HG03135 (cell line): Measurements from ENCODE around the gene RNGTT.
"Not testable (repeated sequence)": the region's sequence is repeated elsewhere in the genome, so short reads cannot be mapped to it uniquely, and the experiment has no call there.

ENCODE experiments used
- ATAC-seq: cut with Tn5 transposase; IDR thresholded peaks from one replicate; pipeline ENCODE4 v1.9.1; 2021; ENCODE audit warnings: mild to moderate bottlenecking, moderate library complexity; ENCODE audit not compliant: unreplicated experiment

The RNGTT gene

DNA sequence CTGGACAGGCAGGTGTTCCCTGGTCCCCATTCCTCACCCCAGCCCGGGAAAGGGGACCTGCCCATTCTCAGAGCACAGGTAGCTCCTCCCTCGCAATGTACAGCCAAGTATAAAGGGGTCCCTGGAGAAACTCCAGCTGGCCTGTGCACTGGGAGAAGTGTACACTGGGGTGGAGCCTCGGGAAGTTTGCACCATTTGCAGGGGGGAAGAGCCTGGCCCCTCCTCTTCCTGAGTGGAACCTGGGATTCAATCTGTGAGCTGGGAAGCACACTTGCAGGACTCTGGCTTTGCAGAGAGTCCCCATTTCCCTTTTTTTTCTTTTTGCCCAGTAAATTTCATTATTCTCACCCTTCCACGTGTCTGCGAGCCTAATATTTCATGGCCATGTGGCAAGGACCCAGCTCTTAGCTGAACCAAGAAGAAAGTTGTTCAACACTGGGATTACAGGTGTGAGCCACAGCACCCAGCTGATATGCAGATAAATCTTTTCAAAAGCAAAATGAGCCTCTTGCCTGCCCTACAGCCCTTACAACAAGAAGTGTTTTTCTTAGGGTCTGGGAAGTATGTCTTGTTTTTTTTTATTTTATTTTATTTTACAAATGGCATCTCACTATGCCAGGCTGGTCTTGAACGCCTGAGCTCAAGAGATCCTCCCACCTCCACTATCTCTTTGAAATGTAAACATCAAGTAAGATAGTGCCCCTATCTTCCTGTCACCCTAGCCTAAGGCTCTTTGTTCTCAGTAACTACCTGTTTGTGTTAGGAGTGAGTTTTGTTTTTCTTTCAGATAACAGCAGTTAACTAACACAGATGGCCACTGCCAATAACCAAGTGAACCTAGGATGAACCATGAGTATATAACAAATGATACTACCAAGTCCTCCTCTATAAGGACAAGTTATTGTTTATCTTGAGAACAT lies 9.3 kb upstream of the RNGTT start:
- ATAC-seq: no peak

DNA sequence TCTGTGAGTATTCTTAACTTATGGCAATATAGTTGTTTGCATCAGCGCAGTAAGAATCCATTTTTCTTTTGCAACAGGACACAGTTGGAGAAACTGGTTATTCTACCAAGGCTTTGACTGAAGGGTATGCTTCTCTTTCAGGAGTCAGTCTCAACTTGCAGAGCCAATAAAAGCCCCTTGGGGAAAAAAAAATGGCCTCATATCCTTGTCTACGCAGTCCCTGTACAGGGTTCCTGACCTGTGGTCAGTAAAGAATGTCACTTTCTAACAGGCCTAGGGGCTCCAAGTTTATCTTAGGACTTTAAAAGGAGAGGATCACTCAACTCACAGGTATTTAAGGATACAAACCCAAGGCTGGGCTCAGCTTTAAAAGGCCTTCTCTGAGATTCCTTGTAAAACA lies 6.9 kb upstream of the RNGTT start:
- no peak for ATAC-seq

DNA sequence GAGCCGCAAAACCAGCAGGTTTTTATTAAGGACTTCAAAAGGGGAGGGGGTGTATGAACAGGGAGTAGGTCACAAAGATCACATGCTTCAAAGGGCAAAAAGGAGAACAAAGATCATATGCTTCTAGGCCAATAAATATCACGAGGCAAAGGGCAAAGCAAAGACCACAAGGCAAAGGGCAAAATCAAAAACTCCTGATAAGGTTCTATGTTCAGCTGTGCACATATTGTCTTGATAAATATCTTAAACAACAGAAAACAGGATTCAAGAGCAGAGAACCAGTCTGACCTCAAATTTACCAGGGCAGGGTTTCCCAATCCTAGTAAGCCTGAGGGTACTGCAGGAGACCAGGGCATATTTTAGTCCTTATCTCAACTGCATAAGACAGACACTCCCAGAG lies 5.8 kb upstream of the RNGTT start:
- ATAC-seq: not testable (repeated sequence)

DNA sequence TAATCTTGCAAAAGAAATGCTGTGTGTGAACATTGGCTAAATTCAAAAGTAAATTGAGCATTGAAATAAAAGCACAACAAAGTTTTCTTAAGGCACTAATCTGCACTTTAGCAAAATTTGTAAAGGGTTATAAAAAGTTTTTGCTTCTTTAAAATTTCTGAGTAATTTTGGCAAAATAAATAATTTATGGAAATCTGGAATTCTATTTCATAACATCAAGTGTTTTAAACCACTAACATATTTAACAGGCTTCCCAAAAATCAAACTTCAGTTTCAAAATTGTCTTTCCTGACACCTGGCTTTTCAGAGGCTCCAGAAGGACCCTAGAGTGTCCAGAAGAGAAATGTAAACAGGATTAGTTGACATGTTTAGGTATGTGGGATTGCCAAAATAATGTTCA lies 4.5 kb upstream of the RNGTT start:
- ATAC-seq: no peak

DNA sequence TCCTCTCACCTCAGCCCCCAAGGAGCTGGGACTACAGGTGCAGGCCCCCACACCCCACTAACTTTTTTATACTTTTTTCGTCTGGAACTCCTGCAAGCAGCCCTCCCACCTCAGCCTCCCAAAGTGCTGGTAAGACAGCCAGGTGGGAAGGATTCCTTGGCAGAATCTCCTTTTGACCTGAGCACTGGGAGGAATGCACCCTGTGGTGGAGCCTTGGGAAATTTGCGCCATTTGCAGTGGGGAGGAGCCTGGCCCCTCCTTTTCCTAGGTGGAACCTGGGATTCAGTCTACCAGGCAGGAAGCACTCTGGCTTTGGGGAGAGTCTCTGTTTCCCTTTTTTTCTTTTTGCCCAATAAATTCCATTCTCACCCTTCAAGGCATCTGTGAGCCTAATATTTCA lies 2.3 kb upstream of the RNGTT start:
- ATAC-seq: no peak

DNA sequence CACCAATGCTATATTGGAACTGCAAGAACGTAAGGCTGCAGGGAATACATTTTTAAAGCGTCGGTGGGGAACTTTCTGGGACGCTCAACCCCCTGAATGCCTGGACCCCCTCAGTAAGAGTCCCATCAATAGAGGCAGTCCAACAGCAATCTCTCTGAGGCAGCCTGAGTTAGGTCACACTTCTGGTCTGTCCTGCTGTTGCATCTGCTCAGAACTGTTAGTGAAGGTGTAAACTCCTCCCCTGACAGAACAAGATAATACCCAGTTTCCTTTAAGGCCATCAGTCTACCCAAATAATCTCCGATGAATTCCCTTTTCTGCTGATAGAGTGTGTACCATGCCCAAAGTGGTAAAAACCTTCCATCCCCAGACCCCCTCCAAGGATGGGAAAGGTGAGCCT lies 1.1 kb upstream of the RNGTT start:
- ATAC-seq: no peak

DNA sequence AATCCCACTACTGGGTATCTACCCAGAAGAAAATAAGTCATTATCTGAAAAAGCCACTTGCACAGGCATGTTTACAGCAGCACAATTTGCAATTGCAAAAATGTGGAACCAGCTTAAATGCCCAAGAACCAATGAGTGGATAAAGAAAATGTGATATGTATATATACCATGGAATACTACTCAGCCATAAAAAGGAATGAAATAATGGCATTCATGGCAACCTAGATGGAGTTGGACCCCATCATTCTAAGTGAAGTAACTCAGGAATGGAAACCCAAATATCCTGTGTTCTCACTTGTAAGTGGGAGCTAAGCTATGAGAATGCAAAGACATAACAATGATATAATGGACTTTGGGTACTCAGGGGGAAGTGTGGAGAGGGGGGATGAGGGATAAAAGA lies 4.6 kb downstream of the RNGTT start:
- no peak for ATAC-seq

DNA sequence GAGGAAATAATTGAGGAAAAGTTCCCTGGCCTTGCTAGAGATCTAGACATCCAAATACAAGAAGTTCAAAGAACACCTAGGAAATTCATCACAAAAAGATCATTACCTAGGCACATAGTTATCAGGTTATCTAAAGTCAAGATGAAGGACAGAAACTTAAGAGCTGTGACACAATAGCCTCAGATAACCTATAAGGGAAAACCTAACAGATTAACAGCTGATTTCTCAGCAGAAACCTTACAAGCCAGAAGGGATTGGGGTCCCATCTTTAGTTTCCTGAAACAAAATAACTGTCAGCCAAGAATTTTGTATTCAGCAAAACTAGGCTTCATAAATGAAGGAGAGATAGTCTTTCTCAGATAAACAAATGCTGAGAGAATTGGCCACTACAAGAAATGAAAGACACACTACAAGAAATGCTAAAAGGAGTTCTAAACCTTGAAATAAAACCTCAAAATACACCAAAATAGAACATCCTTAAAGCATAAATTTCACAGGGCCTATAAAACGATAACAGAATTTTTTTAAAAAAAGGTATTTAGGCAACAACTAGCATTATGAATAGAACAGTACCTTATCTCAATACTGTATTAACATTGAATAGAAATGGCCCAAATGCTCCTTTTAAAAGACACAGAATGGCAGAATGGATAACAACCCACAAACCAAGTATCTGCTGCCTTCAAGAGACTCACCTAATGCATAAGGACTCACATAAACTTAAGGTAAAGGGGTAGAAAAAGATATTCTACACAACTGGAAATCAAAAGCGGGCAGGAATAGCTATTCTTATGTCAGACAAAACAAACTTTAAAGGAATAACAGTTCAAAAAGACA lies 9.7 kb downstream of the RNGTT start:
- ATAC-seq: no peak

DNA sequence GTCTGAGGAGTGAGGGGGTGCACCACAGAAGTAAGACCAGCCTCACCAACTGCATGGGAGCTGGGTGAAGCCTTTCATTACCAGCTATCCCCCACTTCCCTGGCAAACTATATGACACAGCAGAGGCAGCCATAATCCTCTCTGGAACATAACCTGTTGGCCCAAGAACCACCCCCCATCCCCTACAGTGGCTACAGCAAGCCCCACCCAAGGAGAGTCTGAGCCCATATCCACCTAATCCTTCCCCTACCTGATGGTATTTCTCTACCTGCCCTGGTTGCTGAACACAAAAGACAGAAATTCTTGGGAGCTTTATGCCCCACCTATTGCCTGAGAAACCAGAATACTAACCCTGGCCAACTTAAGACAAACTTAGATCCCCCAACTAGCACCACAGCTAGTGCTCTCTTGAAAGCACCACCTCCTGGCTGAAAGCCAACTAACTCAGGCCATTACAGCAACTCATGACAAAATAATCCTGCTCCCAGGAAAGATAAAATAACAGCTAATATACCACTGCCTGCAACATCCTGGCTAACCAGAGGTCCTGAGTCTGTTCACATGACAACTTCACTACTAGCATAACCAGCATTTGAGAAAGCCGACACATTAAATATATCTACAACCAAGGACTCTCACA lies 11.2 kb downstream of the RNGTT start:
- no peak for ATAC-seq

DNA sequence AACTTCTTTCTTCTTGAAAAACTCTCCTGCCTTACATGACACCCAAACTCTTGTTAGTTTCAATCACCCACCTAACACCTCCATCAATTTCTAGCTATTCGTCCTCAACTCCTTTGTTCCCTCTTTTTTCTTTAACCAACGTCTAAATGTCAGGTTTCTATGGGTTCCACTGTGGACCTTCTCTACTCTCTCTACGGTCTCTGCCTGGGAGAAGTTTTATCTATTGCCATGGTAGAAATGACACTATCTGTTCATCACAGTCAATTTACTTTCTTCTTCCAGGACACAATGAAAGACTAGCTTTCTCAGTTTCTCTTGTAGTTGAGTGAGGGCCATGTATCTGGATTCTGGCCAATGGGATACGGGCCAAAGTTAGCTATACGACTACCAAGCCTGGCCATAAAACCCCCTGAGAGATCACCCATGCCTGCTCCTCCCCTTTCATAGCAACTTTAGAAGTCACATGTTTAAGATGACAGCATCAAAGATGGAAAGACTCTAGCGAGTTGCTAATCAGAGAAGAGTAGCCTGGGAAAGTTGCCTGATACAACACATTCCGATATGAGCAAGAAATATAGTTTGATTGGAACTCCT lies 17.9 kb downstream of the RNGTT start:
- no peak for ATAC-seq

DNA sequence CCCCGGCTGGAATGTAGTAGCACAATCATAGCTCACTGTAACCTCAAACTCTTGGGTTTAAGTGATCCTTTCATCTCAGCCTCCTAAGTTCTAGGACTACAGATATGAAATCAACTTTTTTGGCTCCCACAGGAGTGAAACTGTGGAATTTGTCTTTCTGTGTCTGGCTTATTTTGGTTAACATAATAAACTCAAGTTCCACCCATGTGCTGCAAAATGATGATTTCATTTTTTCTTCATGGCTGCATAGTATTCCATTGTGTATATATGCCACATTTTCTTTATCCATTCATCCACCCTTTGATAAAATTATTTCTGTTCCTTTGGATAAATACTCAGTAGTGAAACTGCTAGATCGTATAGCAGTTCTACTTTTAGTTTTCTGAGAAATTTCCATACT lies 29.9 kb downstream of the RNGTT start:
- ATAC-seq: no peak

DNA sequence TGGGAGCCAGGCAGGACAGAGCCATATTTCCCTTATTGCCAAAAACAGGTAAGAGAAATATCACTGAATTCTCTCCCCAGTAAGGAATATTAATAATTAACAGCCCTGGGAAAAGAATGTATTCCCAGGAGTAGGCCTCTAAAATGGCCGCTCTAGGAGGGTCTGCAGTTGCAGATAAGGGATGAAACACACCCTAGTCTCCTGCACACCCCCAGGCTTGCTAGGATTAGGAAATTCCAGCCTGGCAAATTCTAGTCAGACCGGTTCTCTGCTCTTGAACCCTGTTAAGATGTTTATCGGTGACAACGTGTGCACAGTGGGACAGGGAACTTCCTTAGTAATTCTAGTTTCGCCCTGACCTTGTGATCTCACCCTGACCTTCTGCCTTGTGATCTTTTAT lies 31.4 kb downstream of the RNGTT start:
- ATAC-seq: not testable (repeated sequence)

DNA sequence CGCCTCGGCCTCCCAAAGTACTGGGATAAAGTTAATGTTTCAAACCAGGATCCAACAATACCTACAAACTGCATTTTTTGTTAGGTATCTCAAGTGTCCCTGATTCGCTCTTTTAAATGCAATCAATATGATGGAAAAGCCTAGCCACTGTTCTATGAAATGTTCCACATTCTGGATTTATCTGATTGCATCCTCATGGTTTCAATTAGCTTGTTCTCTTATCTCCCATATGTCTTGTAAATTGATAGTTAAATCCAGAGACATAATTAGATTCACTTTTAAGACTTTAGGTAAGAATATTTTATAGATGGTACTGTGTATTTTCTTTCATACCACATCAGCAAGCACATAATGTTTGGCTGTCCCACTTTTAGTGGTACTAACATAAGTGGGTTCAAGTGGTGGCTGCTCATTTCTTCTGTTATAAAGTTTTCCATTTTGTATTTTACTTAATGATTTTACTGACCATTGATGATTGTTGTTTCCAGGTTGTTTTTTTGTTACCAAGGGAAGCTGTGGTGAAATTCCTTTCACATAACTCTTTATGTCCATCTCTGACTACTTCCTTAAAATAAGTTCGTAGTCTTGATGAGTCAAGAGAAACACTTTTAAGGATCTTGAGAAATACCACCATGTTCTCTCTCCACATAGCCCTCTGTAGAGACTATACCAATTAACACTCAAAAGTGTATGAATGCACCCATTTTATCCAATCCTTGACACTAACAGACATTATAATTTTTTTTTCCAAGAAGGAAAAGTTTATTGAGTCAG lies 40.5 kb downstream of the RNGTT start:
- ATAC-seq: no peak

DNA sequence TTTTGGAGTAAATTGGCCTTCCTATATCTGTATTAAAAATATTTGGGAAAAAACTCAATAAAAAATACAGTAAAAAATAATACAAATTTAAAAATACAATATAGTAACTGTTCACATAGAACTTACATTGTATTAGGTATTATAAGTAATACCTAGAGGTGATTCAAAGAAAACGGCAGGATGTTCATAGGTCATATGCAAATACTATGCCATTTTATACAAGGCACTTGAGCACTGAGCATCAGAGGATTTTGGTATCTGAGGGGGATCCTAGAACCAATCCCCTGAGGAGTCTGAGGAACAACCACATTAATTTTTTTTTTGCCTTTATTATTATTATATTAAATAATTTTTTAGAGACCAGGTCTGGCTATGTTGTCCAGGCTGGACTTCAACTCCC lies 41.7 kb downstream of the RNGTT start:
- no peak for ATAC-seq

DNA sequence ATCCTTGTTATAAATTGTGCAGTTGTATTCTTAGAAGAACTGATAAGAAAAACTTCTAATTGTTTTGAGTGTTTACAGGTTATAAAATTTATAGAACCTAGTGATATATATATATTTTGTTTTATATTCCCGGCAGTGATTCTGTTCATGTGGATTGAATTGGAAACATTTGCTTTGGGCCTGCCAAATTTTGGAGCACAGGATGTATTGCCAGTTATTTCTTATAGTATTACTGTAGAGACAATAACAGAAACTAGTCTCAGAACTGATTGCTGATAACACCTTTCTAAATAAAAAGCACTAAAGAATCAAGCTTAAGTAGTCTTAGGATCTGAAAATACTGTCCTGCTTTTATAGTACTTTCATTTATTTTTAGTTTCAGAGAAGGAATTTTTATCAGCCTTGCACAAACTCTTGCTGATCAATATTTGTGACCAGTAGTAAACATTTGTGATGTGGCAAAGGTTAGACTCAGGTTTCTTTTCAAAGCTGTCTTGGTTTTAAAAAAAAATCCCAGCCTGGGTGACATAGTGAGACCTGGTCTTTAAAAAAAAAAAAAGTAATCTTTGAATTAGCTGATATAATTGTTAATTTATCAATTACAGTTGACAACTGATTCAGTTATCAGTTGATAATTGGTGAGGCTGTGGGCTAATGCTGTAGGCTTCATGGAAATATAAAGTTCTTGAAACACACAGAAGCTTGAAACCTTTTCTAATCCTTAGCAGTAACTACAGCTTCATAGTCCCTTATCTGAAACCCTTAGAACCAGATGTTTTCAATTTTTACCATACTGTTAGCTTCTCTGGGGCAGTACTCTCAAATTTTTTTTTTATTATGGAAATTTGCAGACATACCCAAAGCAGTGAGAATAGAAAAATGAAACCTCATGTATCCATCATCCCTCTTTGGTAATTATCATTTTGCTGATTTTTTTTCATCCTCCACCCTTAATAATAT lies 42.4 kb downstream of the RNGTT start:
- ATAC-seq: no peak

DNA sequence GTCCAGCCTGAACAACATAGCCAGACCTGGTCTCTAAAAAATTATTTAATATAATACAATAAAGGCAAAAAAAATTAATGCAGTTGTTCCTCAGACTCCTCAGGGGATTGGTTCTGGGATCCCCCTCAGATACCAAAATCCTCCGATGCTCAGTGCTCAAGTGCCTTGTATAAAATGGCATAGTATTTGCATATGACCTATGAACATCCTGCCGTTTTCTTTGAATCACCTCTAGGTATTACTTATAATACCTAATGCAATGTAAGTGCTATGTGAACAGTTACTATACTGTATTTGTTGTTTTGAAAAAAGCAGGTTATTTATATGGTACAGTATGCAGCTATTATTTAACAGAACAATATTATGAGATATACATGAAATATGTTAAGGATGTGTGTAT lies 43.3 kb downstream of the RNGTT start:
- no peak for ATAC-seq

DNA sequence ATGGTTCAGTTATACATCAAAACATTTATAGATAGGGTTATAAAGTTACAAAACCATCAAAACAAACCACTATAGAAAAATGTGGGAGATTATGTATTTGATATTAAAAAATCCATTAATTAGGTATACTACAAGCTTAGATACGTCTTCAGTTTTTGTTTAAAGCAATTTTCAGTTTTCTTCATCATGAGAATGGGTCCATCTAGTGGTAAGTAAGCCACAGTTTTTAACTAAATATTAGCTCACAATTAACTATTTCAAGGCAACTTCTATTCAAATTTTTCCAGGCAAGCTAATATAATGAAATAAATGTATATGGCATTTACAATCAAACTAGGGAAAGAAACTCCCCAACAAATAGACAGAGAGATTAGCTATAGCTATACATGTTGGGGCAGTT lies 44.4 kb downstream of the RNGTT start:
- no peak for ATAC-seq

DNA sequence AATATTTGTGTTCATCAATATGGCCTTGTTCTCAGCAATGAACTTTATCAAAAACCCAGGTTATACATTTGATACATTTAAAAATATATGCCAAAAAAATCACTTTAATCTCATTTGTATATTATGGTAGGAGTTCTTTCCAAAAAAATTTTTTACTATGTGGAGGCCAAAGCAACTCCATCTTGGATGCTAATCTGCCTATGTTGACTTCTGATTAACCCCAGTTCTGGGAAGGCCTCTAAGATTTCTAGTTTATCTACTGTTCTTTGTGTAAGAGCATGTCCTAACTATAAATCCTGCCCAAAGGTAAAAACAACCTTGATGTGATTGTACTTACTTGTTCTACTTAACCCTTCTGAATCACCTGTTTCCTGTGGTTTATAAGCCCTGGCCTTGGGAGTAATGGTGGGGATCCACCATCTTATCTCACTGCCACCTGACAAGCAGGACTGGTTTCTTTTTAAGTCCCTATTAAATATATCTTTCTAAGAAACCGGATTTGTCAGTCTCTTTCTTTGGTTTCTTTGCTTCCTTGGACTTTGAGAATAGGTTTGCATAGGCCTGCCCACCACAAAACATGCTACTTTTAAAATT lies 46.7 kb downstream of the RNGTT start:
- no peak for ATAC-seq
